CD14-positive monocyte (primary cell): ENCODE data around the gene ASCC1. TPM values are rescaled to one million over a fixed set of nuclear protein-coding genes. Genes with fewer than 3 reads are reported as not detected.

Experiments used
- DNase-seq, 3 donors: peaks; one replicate each; pipeline ENCODE4 v3.0.0-alpha.2; 2011 to 2022
- H2AFZ ChIP-seq: 2 replicates; pipeline ENCODE4 v1.6.0; 2012; ENCODE audit warnings: mild to moderate bottlenecking, low read depth, low read length, inconsistent platforms; ENCODE audit not compliant: insufficient read depth, poor library complexity, severe bottlenecking
- H3K27ac ChIP-seq, 2 donors: 1 replicate in 1 of 2; 2 replicates in 1 of 2; pipeline ENCODE4 v1.5.1; 2012 to 2013; ENCODE audit warnings: low read length in 2 of 2, control low read depth in 1 of 2, inconsistent platforms in 1 of 2, low read depth in 1 of 2, mild to moderate bottlenecking in 1 of 2
- H3K27me3 ChIP-seq, 2 donors: one replicate each; pipeline versions ENCODE4 v1.6.0 to v1.6.1; 2011 to 2013; ENCODE audit warnings: low read length in 2 of 2; ENCODE audit not compliant: control insufficient read depth in 2 of 2, insufficient read depth in 2 of 2
- H3K36me3 ChIP-seq, 2 donors: replicated peaks in 1 of 2; 1 replicate in 1 of 2; 2 replicates in 1 of 2; pipeline versions ENCODE4 v1.5.1 to v1.6.1; 2012 to 2013; ENCODE audit warnings: low read length in 2 of 2, control low read depth in 1 of 2, inconsistent platforms in 1 of 2, mild to moderate bottlenecking in 1 of 2; ENCODE audit not compliant: insufficient read depth in 2 of 2, control insufficient read depth in 1 of 2
- H3K4me1 ChIP-seq, 2 donors: 1 replicate in 1 of 2; 2 replicates in 1 of 2; pipeline versions ENCODE4 v1.5.1 to v1.6.1; 2012 to 2013; ENCODE audit warnings: low read length in 2 of 2, control low read depth in 1 of 2, inconsistent platforms in 1 of 2, mild to moderate bottlenecking in 1 of 2, moderate library complexity in 1 of 2; ENCODE audit not compliant: insufficient read depth in 2 of 2, control insufficient read depth in 1 of 2
- H3K4me2 ChIP-seq: replicated peaks from 2 replicates; pipeline ENCODE3; 2012; ENCODE audit warnings: low read length, moderate library complexity, mild to moderate bottlenecking; ENCODE audit not compliant: poor library complexity, severe bottlenecking; ENCODE audit errors: extremely low read depth
- H3K4me3 ChIP-seq, 3 experiments: fragments of 200-600 bp in 1 of 3; sonication (generic) in 1 of 3; replicated peaks in 1 of 3; 1 replicate in 2 of 3; 2 replicates in 1 of 3; pipeline ENCODE4 v1.5.1; 2011 to 2013; ENCODE audit warnings: low read length in 3 of 3, mild to moderate bottlenecking in 3 of 3, control low read depth in 2 of 3, low read depth in 2 of 3, inconsistent platforms in 1 of 3, moderate library complexity in 1 of 3
- H3K79me2 ChIP-seq: 2 replicates; pipeline ENCODE4 v1.6.0; 2012; ENCODE audit warnings: mild to moderate bottlenecking, control low read depth, inconsistent platforms, low read length, moderate library complexity; ENCODE audit not compliant: insufficient read depth
- H3K9ac ChIP-seq: 2 replicates; pipeline ENCODE4 v1.6.0; 2017; ENCODE audit warnings: low read length, mild to moderate bottlenecking; ENCODE audit not compliant: insufficient read depth, poor library complexity, severe bottlenecking
- H3K9me3 ChIP-seq, 2 donors: replicated peaks in 1 of 2; 1 replicate in 1 of 2; 2 replicates in 1 of 2; pipeline versions ENCODE4 v1.5.1 to v1.6.1; 2012 to 2013; ENCODE audit warnings: low read length in 2 of 2, control low read depth in 1 of 2; ENCODE audit not compliant: control insufficient read depth in 1 of 2, insufficient read depth in 1 of 2
- H4K20me1 ChIP-seq: 2 replicates; pipeline ENCODE4 v1.6.0; 2012; ENCODE audit warnings: mild to moderate bottlenecking, low read length, control low read depth, moderate library complexity; ENCODE audit not compliant: insufficient read depth
- H3K27ac Mint-ChIP-seq, 7 donors: one replicate each; pipeline ENCODE4 v1.8.0; 2020; ENCODE audit warnings: mild to moderate bottlenecking in 7 of 7, mixed read lengths in 7 of 7, moderate library complexity in 6 of 7, inconsistent platforms in 2 of 7
- H3K27me3 Mint-ChIP-seq, 3 donors: one replicate each; pipeline ENCODE4 v1.8.0; 2021 to 2022; ENCODE audit warnings: low read depth in 3 of 3, mild to moderate bottlenecking in 3 of 3, mixed read lengths in 3 of 3, moderate library complexity in 3 of 3, inconsistent platforms in 1 of 3
- H3K36me3 Mint-ChIP-seq, 2 donors: one replicate each; pipeline ENCODE4 v1.8.0; 2020; ENCODE audit warnings: mixed read lengths in 2 of 2, inconsistent platforms in 1 of 2, mild to moderate bottlenecking in 1 of 2
- H3K4me1 Mint-ChIP-seq: one replicate; pipeline ENCODE4 v1.8.0; 2020; ENCODE audit warnings: mild to moderate bottlenecking, mixed read lengths
- H3K4me3 Mint-ChIP-seq, 2 donors: one replicate each; pipeline ENCODE4 v1.8.0; 2020; ENCODE audit warnings: mild to moderate bottlenecking in 2 of 2, mixed read lengths in 2 of 2, moderate library complexity in 1 of 2
- H3K9me3 Mint-ChIP-seq, 7 donors: one replicate each; pipeline ENCODE4 v1.8.0; 2020 to 2022; ENCODE audit warnings: mixed read lengths in 7 of 7, mild to moderate bottlenecking in 6 of 7, moderate library complexity in 6 of 7, inconsistent platforms in 2 of 7
- CTCF ChIP-seq: fragments of 200-600 bp; IDR thresholded peaks from one replicate; pipeline ENCODE4 v1.8.0; 2022; ENCODE audit warnings: antibody characterized with exemption, mild to moderate bottlenecking
- WGBS: methylation state at CpG from one replicate; pipeline ENCODE4 v1.1.5; 2013; ENCODE audit warnings: missing lambda C conversion rate; ENCODE audit not compliant: insufficient coverage; 5-methylcytosine and 5-hydroxymethylcytosine counted together
- intact Hi-C, 2 donors: fragments of 100-400 bp; cut with micrococcal nuclease; formaldehyde crosslinking; loops; one replicate each; pipeline versions ENCODE4 v1.15.0 to v1.15.1; 2023
- polyA plus RNA-seq, 3 donors: library from polyadenylated mRNA; depleted of rRNA in 1 of 3; unstranded in 2 of 3; stranded (reverse) in 1 of 3; fragments of 300-500 nt in 2 of 3; fragments of >200 nt in 1 of 3; fragmentation: Illumina TruSeq in 2 of 3; gene quantifications; 1 replicate in 2 of 3; 2 replicates in 1 of 3; pipeline ENCODE4 v1.2.3, GENCODE V29; 2012 to 2021

ASCC1 gene
- polyA plus RNA-seq, 3 donors = 8.2 to 20.9 (median 17.9) TPM

- Histone ChIP-seq H3K9me3 (no peaks in the 10 kb centered on the region), H3K4me2 (no peak overlapping the region), H2AFZ (no peak overlapping the region), H3K4me3 (no peak overlapping the region), H4K20me1 (no peaks in the 10 kb centered on the region), H3K27ac (peak overlapping the region in 1 of 2 donors; percentile 17), H3K9ac (no peak overlapping the region), H3K4me1 (peaks cover 20 to 27% of the 10 kb centered on the region in 2 donors), H3K79me2 (no peaks in the 10 kb centered on the region), H3K36me3 (peaks cover 5 to 21% of the 10 kb centered on the region in 2 donors), H3K27me3 (no peaks in the 10 kb centered on the region)
- TF ChIP-seq CTCF = no peak
- Mint-ChIP-seq H3K4me3 (no peak overlapping the region), H3K27me3 (peaks cover 0 to 1% (median 0%) of the 10 kb centered on the region in 3 donors), H3K27ac (no peak overlapping the region), H3K4me1 (peaks cover 18% of the 10 kb centered on the region), H3K9me3 (peaks cover 0 to 2% (median 0%) of the 10 kb centered on the region in 7 donors), H3K36me3 (peaks cover 16% of the 10 kb centered on the region in 2 donors)
- DNase-seq = peak in 1 of 3 donors; percentile 7
- intact Hi-C loops = no loop called here
- WGBS = no CpG with 5 or more reads among the region's 1 CpG
Observed at GRCh38 chr10:72175149-72175548, 40.9 kb downstream of the ASCC1 start.

DNA sequence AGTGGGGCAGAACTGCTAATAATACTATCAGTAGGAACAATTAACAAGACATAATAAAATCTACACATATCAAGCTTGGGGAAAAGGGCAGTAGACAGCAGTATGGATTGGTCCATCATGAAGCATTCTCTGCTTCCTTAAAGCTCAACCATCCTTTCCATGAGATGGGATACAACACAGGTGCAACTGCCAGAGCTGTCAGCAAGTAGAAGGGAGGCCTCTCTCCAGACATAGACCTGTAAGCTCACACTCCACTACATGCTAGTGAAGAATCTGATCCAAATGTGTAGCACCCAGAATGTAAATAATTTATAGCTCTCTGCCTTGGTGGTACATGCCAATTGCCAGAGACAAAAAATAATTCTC, 41.8 kb downstream of the ASCC1 start:
- Mint-ChIP-seq H3K27ac (peak overlapping the region in 1 of 7 donors; percentile 31), H3K9me3 (peaks cover 0 to 2% (median 0%) of the 10 kb centered on the region in 7 donors), H3K36me3 (peaks cover 17 to 24% of the 10 kb centered on the region in 2 donors), H3K4me3 (no peak overlapping the region), H3K4me1 (peaks cover 18% of the 10 kb centered on the region), H3K27me3 (peaks cover 0 to 1% (median 0%) of the 10 kb centered on the region in 3 donors)
- Histone ChIP-seq H3K4me1 (peaks cover 20 to 27% of the 10 kb centered on the region in 2 donors), H3K4me2 (no peak overlapping the region), H3K4me3 (no peak overlapping the region), H3K9ac (no peak overlapping the region), H3K36me3 (peaks cover 5 to 18% of the 10 kb centered on the region in 2 donors), H4K20me1 (no peaks in the 10 kb centered on the region), H3K27ac (no peak overlapping the region), H3K27me3 (no peaks in the 10 kb centered on the region), H2AFZ (no peak overlapping the region), H3K79me2 (no peaks in the 10 kb centered on the region), H3K9me3 (no peaks in the 10 kb centered on the region)
- no peak for TF ChIP-seq CTCF
- intact Hi-C loops = no loop called here
- no peak for DNase-seq
